ENCODE results near the gene MVB12B. TPM values are rescaled to one million over a fixed set of nuclear protein-coding genes. Genes with fewer than 3 reads are reported as not detected.
A peak's percentile ranks its signal among the peaks of the same experiment; 100 is the strongest.

MVB12B gene
- total RNA-seq, 1 experiment from 2014 or later = 5.8 TPM

GRCh38 chr9:126514037-126514821 lies 187.6 kb downstream of the MVB12B start:
- H2BK12ac ChIP-seq (ENCODE audit: insufficient read length, low read depth, low read length) = no peak overlapping the region
- no CpG with 5 or more reads among the region's 63 CpGs for WGBS (ENCODE audit: extremely low coverage, insufficient read length, low lambda C conversion rate)
- no peak overlapping the region for H4K5ac ChIP-seq (ENCODE audit: insufficient read length, low read depth, low read length)
- H2AK5ac ChIP-seq (ENCODE audit: insufficient read length, low read length) = no peak overlapping the region
- H3K9ac ChIP-seq (ENCODE audit: extremely low read depth, insufficient read length, low read length) = no peak overlapping the region
- H3K4ac ChIP-seq (ENCODE audit: low read depth, low read length) = no peak overlapping the region
- peak; percentile 74 for TF ChIP-seq CTCF (conservative IDR thresholded peaks at IDR 0.05)
- H3K4me2 ChIP-seq (ENCODE audit: insufficient read depth, insufficient read length, low read length) = no peak overlapping the region
- no peaks in the 10 kb centered on the region for H3K9me3 ChIP-seq (ENCODE audit: control insufficient read depth, low read depth, low read length)
- no peak overlapping the region for H2BK120ac ChIP-seq (ENCODE audit: low read depth, low read length, poor library complexity, severe bottlenecking)
- peak overlapping the region; percentile 22 for H3K18ac ChIP-seq (ENCODE audit: insufficient read length, low read depth, low read length)
- peak overlapping the region in 1 of 2 experiments; percentile 51; a peak in 1 of 5 replicates for H3K4me3 Mint-ChIP-seq
- peaks cover 51% of the 10 kb centered on the region for H3K27me3 Mint-ChIP-seq (ENCODE audit: low read depth)
- no peaks in the 10 kb centered on the region for H4K20me1 ChIP-seq (ENCODE audit: control insufficient read depth, insufficient read depth, insufficient read length)
- no peak overlapping the region for H3K27ac Mint-ChIP-seq
- no peak overlapping the region for H4K91ac ChIP-seq (ENCODE audit: insufficient read length, low read depth, low read length)
- H2BK15ac ChIP-seq (ENCODE audit: low read depth, low read length) = no peak overlapping the region
- no peak overlapping the region for H3K27ac ChIP-seq (ENCODE audit: insufficient read length, low read depth, low read length)
- no peak overlapping the region for H2AFZ ChIP-seq (ENCODE audit: low read length)
- no peaks in the 10 kb centered on the region for H3K79me1 ChIP-seq (ENCODE audit: insufficient read depth, low read depth, low read length, poor library complexity, severe bottlenecking)
- no peaks in the 10 kb centered on the region for H3K79me2 ChIP-seq (ENCODE audit: insufficient read depth, low read length)
- no peaks in the 10 kb centered on the region for H3K23me2 ChIP-seq (ENCODE audit: insufficient read length, low read depth, low read length, poor library complexity, severe bottlenecking)
- no peaks in the 10 kb centered on the region for H3K36me3 Mint-ChIP-seq (ENCODE audit: insufficient read depth in 1 of 3, low read depth in 3 of 3)
- no peak overlapping the region for H4K8ac ChIP-seq (replicated peaks; ENCODE audit: insufficient read length, low read depth, low read length)
- no peaks in the 10 kb centered on the region for H3K9me3 Mint-ChIP-seq
- H3K14ac ChIP-seq (ENCODE audit: insufficient read depth, low read length) = no peak overlapping the region
- H3K4me1 ChIP-seq (ENCODE audit: insufficient read depth, low read length) = no peaks in the 10 kb centered on the region
- H3K56ac ChIP-seq (ENCODE audit: insufficient read length, low read depth, low read length) = no peak overlapping the region
- DNase-seq = peak; percentile 82
- H3T11ph ChIP-seq (ENCODE audit: low read length) = no peak overlapping the region
- H2BK20ac ChIP-seq (ENCODE audit: low read depth, low read length, poor library complexity, severe bottlenecking) = no peak overlapping the region
- H3K4me1 Mint-ChIP-seq = peaks cover 19 to 34% of the 10 kb centered on the region in 2 experiments
- H3K27me3 ChIP-seq (ENCODE audit: insufficient read depth, low read length) = no peaks in the 10 kb centered on the region; the same call in 1 of the 2 replicates
- H2BK5ac ChIP-seq (ENCODE audit: insufficient read length, low read length) = no peak overlapping the region
- H3K23ac ChIP-seq (ENCODE audit: insufficient read length, low read depth, low read length) = no peak overlapping the region
